Activated CD8-positive, alpha-beta memory T cell treated with anti-CD3 and anti-CD28 coated beads, Interleukin-2, amount 50 U/mL, for 48 hours (primary cell): ENCODE data around the gene ZNF662.

Source experiments
- DNase-seq: peaks from one replicate; pipeline ENCODE4 v3.0.0-alpha.2; 2020

Gene ZNF662

GRCh38 chr3:42942693-42943092 is 36.8 kb downstream of the ZNF662 start:
- DNase-seq: no peak

GRCh38 chr3:42946050-42946449 is 40.1 kb downstream of the ZNF662 start:
- DNase-seq: no peak

- DNase-seq: no peak
Measured at GRCh38 chr3:42957573-42957972, 51.6 kb downstream of the ZNF662 start.

- DNase-seq: no peak
Measured at GRCh38 chr3:42960282-42960681, 54.3 kb downstream of the ZNF662 start.

GRCh38 chr3:42960786-42961185 is 54.8 kb downstream of the ZNF662 start:
- no peak for DNase-seq

GRCh38 chr3:42961633-42962032 is 55.7 kb downstream of the ZNF662 start:
- DNase-seq: no peak

- no peak for DNase-seq
Measured at GRCh38 chr3:42963269-42963668, 57.3 kb downstream of the ZNF662 start.

GRCh38 chr3:42964266-42964665 is 58.3 kb downstream of the ZNF662 start:
- DNase-seq: no peak
